Pancreas (tissue), 10 donors: ENCODE results near the gene FAM227B. TPM values are rescaled to one million over a fixed set of nuclear protein-coding genes. Genes with fewer than 3 reads are reported as not detected.
A peak's percentile ranks its signal among the peaks of the same experiment; 100 is the strongest.

Experiments
- ATAC-seq, 4 donors: fragments of 200-7000 bp; cut with Tn5 transposase; one replicate each; pipeline versions ENCODE4 v1.8.0 to v1.9.1; 2020; ENCODE audit warnings: mild to moderate bottlenecking in 4 of 4, moderate library complexity in 4 of 4
- DNase-seq, 6 donors: peaks; one replicate each; pipeline ENCODE4 v3.0.0-alpha.2; 2020
- FAIRE-seq: peaks from 2 replicates; lab custom pipeline; 2012; peaks lifted over from hg19 to GRCh38; lab: Jason Lieb, UNC
- H3K27ac ChIP-seq, 4 donors: fragments of 200-600 bp; sonication (generic); 1 replicate in 3 of 4; 2 replicates in 1 of 4; pipeline versions ENCODE4 v1.5.0 to v1.8.0; 2020
- H3K27me3 ChIP-seq, 4 donors: fragments of 200-600 bp; one replicate each; pipeline ENCODE4 v1.8.0; 2021
- H3K36me3 ChIP-seq, 3 donors: fragments of 200-600 bp; sonication (generic) in 1 of 3; one replicate each; pipeline versions ENCODE4 v1.5.0 to v1.8.0; 2020 to 2021
- H3K4me1 ChIP-seq, 3 donors: fragments of 200-600 bp; one replicate each; pipeline ENCODE4 v1.8.0; 2021
- H3K4me3 ChIP-seq, 4 donors: fragments of 200-600 bp; sonication (generic) in 2 of 4; one replicate each; pipeline versions ENCODE4 v1.5.0 to v1.8.0; 2020 to 2021
- H3K9me3 ChIP-seq, 4 donors: fragments of 200-600 bp; one replicate each; pipeline ENCODE4 v1.8.0; 2021
- WGBS, 2 donors: extraction: QIAGEN DNeasy Blood & Tissue Kit; methylation state at CpG; one replicate each; pipeline ENCODE4 v1.1.7; 2013; 5-methylcytosine and 5-hydroxymethylcytosine counted together
- intact Hi-C, 3 donors: fragments of 100-400 bp; cut with DNase I; formaldehyde crosslinking; loops; one replicate each; pipeline versions ENCODE4 v1.11.1 to v1.14.2; 2022
- polyA plus RNA-seq, 2 donors: library from polyadenylated mRNA; stranded (reverse); fragments of 200-250 nt; gene quantifications; one replicate each; pipeline ENCODE4 v1.2.3, GENCODE V29; 2013
- total RNA-seq, 6 donors: library from RNA; stranded (reverse); fragmentation: NEBNext Ultra II Directional in 4 of 6; extraction: Animal tissue kit (Norgen Biotek cat#: 25700) in 4 of 6; gene quantifications; one replicate each; pipeline versions ENCODE4 v1.2.1 to v1.2.4, GENCODE V29; 2021 to 2023
- TF ChIP-seq, protein P1 (sequence below), 4 donors: fragments of 200-600 bp; sonication (generic) in 3 of 4; IDR thresholded peaks; one replicate each; pipeline versions ENCODE4 v1.5.0 to v1.8.0; 2021; ENCODE audit warnings: antibody characterized with exemption in 4 of 4
- donor health status: healthy with polysubstance abuse.
- donor health status: DM: no; HTN: no; CAD: no; lungs with moderate emphysema.
- donor health status: DM: no; HTN: no; CAD: no.
- donor health status: control.
- donor health status: control.
- donor health status: Bipolar disorder and iron deficiency.
- donor health status: DM: yes; HTN: yes; CAD: no.
- donor health status: DM: no; HTN: no; CAD: no.
- donor health status: DM: no; HTN: no; CAD: no.
- donor health status: DM: yes; HTN: yes; CAD: no.

Gene FAM227B
- total and polyA plus RNA-seq, 8 donors = 3.1 to 6.5 (median 4.1) TPM

DNA sequence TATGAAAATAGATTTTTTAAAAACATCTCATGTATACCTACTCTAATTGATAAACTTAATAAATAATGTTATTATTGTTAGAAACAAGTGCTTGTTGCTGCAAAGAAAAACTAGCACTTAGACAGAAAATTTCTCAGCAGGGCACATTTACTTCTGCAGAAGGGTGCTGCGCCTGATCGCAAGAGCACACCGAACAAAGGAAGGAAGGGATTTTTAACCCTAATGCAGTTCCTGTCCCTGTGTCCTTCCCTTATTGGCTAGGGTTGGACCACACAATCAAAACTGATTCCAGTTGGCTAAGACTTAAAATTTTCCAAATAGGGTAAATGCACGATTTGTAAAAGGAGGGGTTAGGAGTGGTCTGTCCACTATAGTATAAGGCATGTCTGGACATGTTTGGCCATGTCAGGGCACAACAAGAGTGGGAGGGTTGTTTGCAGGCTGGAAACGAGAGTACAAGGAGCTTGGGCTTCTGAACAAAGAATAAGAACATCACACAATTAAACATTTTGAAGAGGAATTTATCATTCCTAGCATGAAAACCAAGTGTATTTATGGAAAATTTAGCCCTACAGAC, 4.9 kb upstream of the FAM227B start:
- intact Hi-C loops = no loop called here
- no peaks in the 10 kb centered on the region for H3K27me3 ChIP-seq
- no peak for FAIRE-seq
- no peak for ATAC-seq
- 96 to 98% methylated on average over 5 of the region's 5 CpGs for WGBS, 2 donors
- H3K4me3 ChIP-seq = no peak overlapping the region
- no peaks in the 10 kb centered on the region for H3K9me3 ChIP-seq
- DNase-seq = no peak
- no peak overlapping the region for H3K27ac ChIP-seq
- TF ChIP-seq, protein P1, sequence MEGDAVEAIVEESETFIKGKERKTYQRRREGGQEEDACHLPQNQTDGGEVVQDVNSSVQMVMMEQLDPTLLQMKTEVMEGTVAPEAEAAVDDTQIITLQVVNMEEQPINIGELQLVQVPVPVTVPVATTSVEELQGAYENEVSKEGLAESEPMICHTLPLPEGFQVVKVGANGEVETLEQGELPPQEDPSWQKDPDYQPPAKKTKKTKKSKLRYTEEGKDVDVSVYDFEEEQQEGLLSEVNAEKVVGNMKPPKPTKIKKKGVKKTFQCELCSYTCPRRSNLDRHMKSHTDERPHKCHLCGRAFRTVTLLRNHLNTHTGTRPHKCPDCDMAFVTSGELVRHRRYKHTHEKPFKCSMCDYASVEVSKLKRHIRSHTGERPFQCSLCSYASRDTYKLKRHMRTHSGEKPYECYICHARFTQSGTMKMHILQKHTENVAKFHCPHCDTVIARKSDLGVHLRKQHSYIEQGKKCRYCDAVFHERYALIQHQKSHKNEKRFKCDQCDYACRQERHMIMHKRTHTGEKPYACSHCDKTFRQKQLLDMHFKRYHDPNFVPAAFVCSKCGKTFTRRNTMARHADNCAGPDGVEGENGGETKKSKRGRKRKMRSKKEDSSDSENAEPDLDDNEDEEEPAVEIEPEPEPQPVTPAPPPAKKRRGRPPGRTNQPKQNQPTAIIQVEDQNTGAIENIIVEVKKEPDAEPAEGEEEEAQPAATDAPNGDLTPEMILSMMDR (IDR thresholded peaks at IDR 0.05) = no peak
- peaks cover 4 to 10% (median 8%) of the 10 kb centered on the region in 3 donors for H3K36me3 ChIP-seq
- peaks cover 4 to 9% (median 5%) of the 10 kb centered on the region in 3 donors for H3K4me1 ChIP-seq

DNA sequence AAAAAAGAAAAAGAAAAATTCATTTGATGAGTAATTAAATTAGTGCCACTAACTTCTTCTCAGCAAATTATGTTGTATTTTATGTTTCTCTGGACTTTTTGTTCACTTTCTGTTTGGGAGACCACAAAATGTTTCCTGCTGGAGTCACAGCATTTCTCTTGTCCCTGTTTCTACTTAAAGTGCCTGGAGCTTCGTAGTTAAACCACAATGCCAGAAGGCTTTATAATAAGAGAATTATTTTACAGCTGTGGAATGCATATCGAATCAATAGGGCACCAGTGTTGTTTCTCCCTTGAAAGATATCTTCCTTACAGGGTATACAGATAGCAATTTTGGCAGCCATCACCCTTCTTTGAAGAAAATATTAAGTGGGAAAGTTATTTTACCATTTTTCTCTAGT, 3.4 kb upstream of the FAM227B start:
- Histone ChIP-seq H3K36me3 (peaks cover 4 to 10% (median 8%) of the 10 kb centered on the region in 3 donors), H3K4me1 (peaks cover 12 to 15% (median 13%) of the 10 kb centered on the region in 3 donors), H3K9me3 (no peaks in the 10 kb centered on the region), H3K4me3 (peak overlapping the region in 1 of 4 donors; percentile 2), H3K27ac (no peak overlapping the region), H3K27me3 (no peaks in the 10 kb centered on the region)
- ATAC-seq (no peak), FAIRE-seq (no peak), DNase-seq (no peak)
- 44 to 45% methylated on average over 2 of the region's 2 CpGs for WGBS, 2 donors
- TF ChIP-seq, protein P1 (IDR thresholded peaks at IDR 0.05) = no peak
- intact Hi-C loops = no loop called here

DNA sequence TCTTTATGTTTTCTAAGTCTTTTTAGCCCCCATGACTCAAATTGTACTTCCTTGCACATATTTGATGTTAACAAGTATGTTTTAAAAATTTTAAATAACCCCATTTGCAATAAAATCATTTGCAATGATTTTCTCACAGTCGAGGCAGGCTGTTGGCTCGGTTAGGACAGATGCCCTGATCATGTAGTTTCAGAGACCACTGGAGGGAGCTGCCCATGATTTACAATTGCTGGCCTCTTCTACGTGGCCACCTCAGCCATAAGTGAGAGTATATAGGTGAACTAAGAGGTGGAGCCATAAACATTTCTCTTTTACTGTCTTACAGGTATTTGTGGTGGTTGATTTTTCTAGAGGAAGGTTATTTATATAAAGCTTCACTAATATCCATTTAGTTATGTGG, 1.9 kb upstream of the FAM227B start:
- peaks cover 12 to 13% (median 13%) of the 10 kb centered on the region in 3 donors for H3K4me1 ChIP-seq
- peaks cover 4 to 10% (median 8%) of the 10 kb centered on the region in 3 donors for H3K36me3 ChIP-seq
- no peaks in the 10 kb centered on the region for H3K9me3 ChIP-seq
- intact Hi-C loops = no loop called here
- FAIRE-seq (no peak), ATAC-seq (no peak), DNase-seq (no peak)
- H3K27ac ChIP-seq = no peak overlapping the region
- TF ChIP-seq, protein P1 (IDR thresholded peaks at IDR 0.05) = no peak
- no peaks in the 10 kb centered on the region for H3K27me3 ChIP-seq
- WGBS, 2 donors = 42 to 44% methylated on average over 3 of the region's 3 CpGs
- H3K4me3 ChIP-seq = peak overlapping the region in 3 of 4 donors; percentile 61 to 72 (median 68)

DNA sequence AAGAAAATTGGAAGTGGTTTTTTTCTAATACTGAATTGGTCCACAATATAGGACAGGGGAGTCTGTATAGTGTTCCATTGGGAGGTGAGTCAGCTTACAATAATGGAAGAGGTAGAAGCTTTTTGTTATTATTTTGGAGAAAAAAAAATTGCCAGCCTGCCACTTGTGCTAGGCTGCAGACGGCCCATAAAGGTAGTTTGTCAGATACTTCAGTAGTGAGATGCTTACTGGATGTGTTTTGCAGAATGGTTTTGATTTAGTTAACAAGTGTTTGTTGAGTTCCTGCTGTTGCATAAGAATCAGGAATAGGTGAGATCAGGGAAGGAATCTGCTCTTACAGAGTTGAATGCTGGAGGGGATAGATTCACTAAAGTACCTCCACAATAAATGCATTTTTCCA, 1.3 kb upstream of the FAM227B start:
- no peak for DNase-seq
- TF ChIP-seq, protein P1 (IDR thresholded peaks at IDR 0.05) = no peak
- peaks cover 6 to 13% (median 12%) of the 10 kb centered on the region in 3 donors for H3K4me1 ChIP-seq
- peak overlapping the region; percentile 87 to 95 (median 92) for H3K27ac ChIP-seq
- no peak for FAIRE-seq
- 13 to 18% methylated on average over 1 of the region's 1 CpG for WGBS, 2 donors
- peak in 3 of 4 donors; percentile 1 to 3 (median 2) for ATAC-seq
- H3K9me3 ChIP-seq = no peaks in the 10 kb centered on the region
- intact Hi-C loops = no loop called here
- peak overlapping the region; percentile 47 to 72 (median 64) for H3K4me3 ChIP-seq
- H3K36me3 ChIP-seq = peaks cover 4 to 10% (median 8%) of the 10 kb centered on the region in 3 donors
- H3K27me3 ChIP-seq = no peaks in the 10 kb centered on the region

DNA sequence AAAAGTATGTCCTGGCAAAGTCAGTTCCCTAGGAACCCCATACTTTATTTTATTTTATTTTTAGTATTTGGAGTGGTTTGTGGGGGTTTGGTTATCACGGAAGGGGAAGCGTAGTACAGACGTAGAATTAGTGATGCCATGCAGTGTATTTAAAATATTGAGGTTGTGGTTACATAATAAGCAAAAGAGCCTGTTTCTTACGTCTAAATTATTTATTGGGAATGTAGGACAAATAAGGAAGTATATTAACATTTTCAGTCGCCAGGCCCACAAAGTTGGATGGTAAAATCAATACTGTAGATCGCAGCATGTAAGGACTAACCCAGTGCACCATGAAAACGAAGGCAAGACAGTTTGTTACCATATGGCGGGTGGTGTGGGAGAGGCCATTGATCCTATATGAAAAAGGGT, 788 bp upstream of the FAM227B start:
- ATAC-seq = peak; percentile 23 to 42 (median 33)
- Histone ChIP-seq H3K27ac (peak overlapping the region; percentile 87 to 95 (median 92)), H3K4me3 (peak overlapping the region; percentile 47 to 72 (median 64)), H3K36me3 (peaks cover 4 to 10% (median 8%) of the 10 kb centered on the region in 3 donors), H3K9me3 (no peaks in the 10 kb centered on the region), H3K4me1 (peaks cover 6 to 13% (median 12%) of the 10 kb centered on the region in 3 donors), H3K27me3 (no peaks in the 10 kb centered on the region)
- intact Hi-C loops = no loop called here
- DNase-seq = peak in 1 of 6 donors; percentile 23
- TF ChIP-seq, protein P1 (IDR thresholded peaks at IDR 0.05) = no peak
- no peak for FAIRE-seq
- 2 to 3% methylated on average over 8 of the region's 8 CpGs for WGBS, 2 donors
